OCI-LY3 (cell line): ENCODE results near the gene DENND1A.

Experiments used
- CTCF ChIP-seq: fragments of 200-600, 300-600 bp; sonication (generic); IDR thresholded peaks from 2 replicates; pipeline ENCODE4 v1.5.1; 2014; ENCODE audit warnings: antibody characterized with exemption, low read length, low read depth
- EZH2phosphoT487 ChIP-seq: fragments of 200-600 bp; shearing (Covaris generic); IDR thresholded peaks from 2 replicates; pipeline ENCODE4 v1.6.1; 2018; ENCODE audit warnings: antibody characterized with exemption, mixed run types, low read depth

DNA sequence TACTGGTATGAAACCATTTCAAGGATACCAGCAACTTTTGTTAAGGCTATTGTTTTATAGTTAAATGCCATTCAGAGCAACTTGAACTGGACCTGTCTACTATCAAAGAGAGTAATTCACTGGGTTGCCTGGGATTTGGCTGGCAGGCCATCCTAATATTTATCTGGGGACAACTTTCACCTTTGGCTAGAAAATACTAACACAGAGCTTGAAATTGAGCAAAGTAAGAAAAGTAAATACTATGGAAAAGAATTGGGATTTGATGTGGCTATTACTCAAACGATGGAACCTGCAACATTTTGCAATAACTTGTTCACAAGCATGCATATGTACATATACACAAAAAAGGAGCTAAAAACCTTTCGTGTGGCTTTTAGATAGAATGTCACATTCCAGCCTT, 191.3 kb downstream of the DENND1A start:
- no peak for TF ChIP-seq CTCF
- no peak for TF ChIP-seq EZH2phosphoT487
